NCI-H2171 treated with DMSO at 0.1 percent for 48 hours (cell line): ENCODE results near the gene PBRM1.

ENCODE experiments used
- DNase-seq: peaks from one replicate; lab custom pipeline; 2025; lab: John Stamatoyannopoulos, UW

PBRM1 gene

GRCh38 chr3:52524752-52525679 lies 160.7 kb downstream of the PBRM1 start:
- DNase-seq: peak; percentile 3

GRCh38 chr3:52524258-52524751 lies 161.4 kb downstream of the PBRM1 start:
- no peak for DNase-seq

DNA sequence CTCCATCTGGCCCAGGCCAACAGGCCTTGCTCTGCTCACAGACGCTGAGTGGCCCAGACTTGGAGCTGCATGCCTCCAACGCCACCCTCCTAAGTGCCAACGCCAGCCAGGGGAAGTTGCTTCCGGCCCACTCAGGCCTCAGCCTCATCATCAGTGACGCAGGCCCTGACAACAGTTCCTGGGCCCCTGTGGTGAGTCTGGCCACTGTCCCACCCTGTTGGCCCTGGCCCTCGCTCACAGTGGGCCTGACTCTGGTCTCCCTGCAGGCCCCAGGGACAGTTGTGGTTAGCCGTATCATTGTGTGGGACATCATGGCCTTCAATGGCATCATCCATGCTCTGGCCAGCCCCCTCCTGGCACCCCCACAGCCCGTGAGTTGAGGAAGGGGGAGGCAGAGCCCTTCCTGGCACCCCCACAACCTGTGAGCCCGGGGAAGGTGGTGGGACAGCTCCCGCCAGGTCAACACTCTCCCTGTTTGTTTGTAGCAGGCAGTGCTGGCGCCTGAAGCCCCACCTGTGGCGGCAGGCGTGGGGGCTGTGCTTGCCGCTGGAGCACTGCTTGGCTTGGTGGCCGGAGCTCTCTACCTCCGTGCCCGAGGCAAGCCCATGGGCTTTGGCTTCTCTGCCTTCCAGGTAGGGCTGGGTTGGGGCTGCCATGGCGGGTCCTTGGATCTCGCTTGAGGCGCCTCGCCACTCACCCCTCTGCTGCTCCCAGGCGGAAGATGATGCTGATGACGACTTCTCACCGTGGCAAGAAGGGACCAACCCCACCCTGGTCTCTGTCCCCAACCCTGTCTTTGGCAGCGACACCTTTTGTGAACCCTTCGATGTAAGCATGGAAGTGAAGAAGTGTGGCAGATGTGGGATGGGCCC lies 162.1 kb downstream of the PBRM1 start:
- DNase-seq: no peak

DNA sequence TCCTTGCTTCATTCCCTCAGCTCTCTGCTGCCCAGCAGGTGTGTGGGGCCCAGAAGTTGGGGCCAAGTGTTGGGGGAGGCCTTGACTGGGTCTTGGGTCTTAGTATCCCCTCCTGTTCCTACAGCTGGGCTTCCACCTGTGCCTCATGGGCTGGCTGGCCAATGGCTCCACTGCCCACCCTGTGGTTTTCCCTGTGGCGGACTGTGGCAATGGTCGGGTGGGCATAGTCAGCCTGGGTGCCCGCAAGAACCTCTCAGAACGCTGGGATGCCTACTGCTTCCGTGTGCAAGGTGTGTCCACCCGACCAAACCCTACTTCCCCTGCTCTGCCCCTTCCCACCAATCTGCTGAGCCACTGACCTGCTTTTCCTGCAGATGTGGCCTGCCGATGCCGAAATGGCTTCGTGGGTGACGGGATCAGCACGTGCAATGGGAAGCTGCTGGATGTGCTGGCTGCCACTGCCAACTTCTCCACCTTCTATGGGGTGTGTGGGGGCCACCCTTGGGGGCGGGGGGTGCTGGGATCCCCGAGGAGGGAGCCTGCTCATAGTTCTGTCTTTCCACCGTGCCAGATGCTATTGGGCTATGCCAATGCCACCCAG lies 163.0 kb downstream of the PBRM1 start:
- no peak for DNase-seq

GRCh38 chr3:52521881-52522650 lies 163.6 kb downstream of the PBRM1 start:
- no peak for DNase-seq

GRCh38 chr3:52521488-52521824 lies 164.3 kb downstream of the PBRM1 start:
- no peak for DNase-seq

DNA sequence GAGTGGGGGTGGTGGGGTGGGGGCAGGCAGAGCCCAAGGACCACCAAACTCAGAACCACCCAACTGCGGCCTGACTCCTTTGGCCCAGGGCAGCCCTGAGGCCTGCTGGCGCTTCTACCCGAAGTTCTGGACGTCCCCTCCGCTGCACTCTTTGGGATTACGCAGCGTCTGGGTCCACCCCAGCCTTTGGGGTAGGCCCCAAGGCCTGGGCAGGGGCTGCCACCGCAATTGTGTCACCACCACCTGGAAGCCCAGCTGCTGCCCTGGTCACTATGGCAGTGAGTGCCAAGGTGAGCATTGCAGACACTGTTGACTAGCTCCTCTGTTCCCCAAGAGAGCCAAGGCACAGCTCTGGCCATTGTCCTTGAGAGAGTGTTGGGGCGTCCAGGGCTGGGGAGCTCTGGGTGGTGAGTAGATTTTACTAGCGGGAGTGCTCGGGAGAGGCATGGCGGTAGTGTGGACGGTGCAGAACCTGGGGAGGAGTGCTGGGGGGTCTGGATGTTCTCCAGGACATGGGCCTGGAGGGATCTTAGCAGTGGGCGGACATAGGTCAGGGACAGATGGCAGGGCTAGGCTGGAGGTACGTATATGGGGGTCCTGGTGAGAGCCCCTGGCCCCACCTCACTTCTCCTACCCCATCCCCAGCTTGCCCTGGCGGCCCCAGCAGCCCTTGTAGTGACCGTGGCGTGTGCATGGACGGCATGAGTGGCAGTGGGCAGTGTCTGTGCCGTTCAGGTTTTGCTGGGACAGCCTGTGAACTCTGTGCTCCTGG lies 164.8 kb downstream of the PBRM1 start:
- DNase-seq: no peak

GRCh38 chr3:52520141-52520667 lies 165.5 kb downstream of the PBRM1 start:
- no peak for DNase-seq

DNA sequence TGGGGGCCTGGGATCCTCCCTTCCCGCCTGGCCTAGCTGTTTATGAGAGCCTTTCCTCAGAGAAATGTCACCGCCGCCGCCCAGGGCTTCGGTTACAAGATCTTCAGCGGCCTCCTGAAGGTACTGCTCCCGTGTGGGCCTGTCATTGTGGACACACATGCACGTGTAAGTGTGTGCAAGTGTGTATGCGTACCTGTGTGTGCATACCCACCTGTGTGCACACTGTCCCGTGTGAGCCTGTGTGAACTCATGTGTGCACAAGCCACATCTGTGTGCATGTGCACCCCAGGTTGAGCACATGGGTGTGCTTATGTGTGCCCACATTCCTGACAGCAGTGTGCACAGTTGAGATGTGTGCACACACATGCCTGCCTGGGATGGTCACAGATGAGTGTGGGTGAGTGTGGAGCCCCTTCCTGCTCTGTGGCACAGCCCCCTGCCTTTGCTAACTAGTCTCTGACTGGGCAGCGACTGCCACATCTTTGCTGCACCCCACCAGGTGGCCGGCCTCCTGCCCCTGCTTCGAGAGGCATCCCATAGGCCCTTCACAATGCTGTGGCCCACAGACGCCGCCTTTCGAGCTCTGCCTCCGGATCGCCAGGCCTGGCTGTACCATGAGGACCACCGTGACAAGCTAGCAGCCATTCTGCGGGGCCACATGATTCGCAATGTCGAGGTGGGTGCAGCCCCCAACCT lies 166.1 kb downstream of the PBRM1 start:
- DNase-seq: no peak

- no peak for DNase-seq
These were observed 166.8 kb downstream of the PBRM1 start for GRCh38 chr3:52518723-52519444.

DNA sequence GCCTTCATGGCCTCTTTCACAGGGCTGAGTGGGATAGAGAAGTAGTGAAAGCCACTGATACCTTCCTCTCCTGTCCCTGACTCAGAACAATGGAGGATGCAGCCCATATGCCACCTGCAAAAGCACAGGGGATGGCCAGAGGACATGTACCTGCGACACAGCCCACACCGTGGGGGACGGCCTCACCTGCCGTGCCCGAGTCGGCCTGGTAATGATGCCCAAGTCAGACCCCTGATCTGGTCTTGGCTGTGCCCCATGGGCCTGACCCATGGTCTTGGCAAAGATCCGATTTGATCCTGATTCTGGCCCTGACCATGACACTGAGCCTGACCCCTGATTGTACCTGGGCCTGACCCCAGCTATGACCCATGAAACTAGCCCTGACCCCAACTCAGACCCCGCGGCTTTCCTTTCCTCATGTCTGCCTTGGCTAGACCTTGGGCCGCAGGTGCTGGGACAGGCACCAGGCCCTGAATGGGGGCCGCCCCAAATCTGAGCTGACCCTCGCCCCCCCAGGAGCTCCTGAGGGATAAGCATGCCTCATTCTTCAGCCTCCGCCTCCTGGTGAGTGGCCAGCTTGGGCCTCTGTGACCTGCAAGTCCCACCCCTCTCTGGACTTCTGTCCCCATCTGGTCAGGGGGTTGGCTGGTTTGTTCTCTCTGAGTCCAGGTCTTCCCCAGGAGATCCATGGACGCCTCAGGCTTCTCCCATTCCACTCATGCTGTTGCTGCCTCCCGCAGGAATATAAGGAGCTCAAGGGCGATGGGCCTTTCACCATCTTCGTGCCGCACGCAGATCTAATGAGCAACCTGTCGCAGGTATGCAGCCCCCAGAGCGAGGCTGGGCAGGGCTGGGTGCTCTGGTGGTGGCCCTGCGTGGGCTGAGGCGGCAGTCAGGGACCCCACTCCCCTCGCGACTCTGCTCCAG lies 167.7 kb downstream of the PBRM1 start:
- DNase-seq: no peak

GRCh38 chr3:52516509-52517195 lies 169.1 kb downstream of the PBRM1 start:
- DNase-seq: no peak

GRCh38 chr3:52515192-52515591 lies 170.5 kb downstream of the PBRM1 start:
- no peak for DNase-seq

GRCh38 chr3:52514576-52514975 lies 171.1 kb downstream of the PBRM1 start:
- no peak for DNase-seq

GRCh38 chr3:52513281-52513680 lies 172.4 kb downstream of the PBRM1 start:
- DNase-seq: no peak

DNA sequence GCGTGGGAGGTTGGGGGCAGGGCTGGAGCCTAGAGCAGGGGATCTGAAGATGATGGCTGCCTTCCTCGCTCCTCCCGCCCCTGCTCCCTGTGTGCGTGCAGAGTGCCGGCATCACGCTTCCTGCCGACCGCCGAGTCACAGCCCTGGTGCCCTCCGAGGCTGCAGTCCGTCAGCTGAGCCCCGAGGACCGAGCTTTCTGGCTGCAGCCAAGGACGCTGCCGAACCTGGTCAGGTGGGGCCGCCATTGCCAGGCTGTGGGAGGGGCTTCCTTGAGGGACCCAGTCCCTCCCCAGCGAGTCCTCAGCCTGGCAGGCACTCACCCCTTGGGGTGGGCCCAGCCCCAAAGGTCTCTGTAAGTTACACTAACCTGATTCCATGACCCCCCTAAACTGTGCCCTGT lies 173.0 kb downstream of the PBRM1 start:
- DNase-seq: no peak

GRCh38 chr3:52512105-52512504 lies 173.6 kb downstream of the PBRM1 start:
- no peak for DNase-seq

- no peak for DNase-seq
These were observed 174.2 kb downstream of the PBRM1 start for GRCh38 chr3:52511509-52511908.
